RWPE2 (cell line): ENCODE data around the gene CRYBG1.

Source experiments
- ATAC-seq: fragments of 200-7000 bp; cut with Tn5 transposase; 3 replicates; pipeline ENCODE4 v1.9.1; 2021; ENCODE audit warnings: low read depth
- DNase-seq: peaks from one replicate; pipeline ENCODE4 v3.0.0-alpha.2; 2020; ENCODE audit warnings: low spot score
- H3K27ac ChIP-seq: fragments of 450-650 bp; 2 replicates; pipeline ENCODE4 v1.5.1; 2017; ENCODE audit warnings: mild to moderate bottlenecking; ENCODE audit not compliant: poor library complexity, severe bottlenecking
- H3K27me3 ChIP-seq: fragments of 250-450 bp; sonication (Bioruptor Pico); 2 replicates; pipeline ENCODE4 v1.5.1; 2021; ENCODE audit warnings: mild to moderate bottlenecking, moderate library complexity; ENCODE audit not compliant: insufficient read depth, poor library complexity, severe bottlenecking
- H3K36me3 ChIP-seq: fragments of 250-450 bp; sonication (Bioruptor Pico); 2 replicates; pipeline ENCODE4 v1.5.1; 2020; ENCODE audit warnings: low read depth, mild to moderate bottlenecking, moderate library complexity
- H3K4me1 ChIP-seq: fragments of 250-450 bp; sonication (Bioruptor Pico); 2 replicates; pipeline ENCODE4 v1.5.1; 2021; ENCODE audit warnings: mild to moderate bottlenecking, moderate library complexity; ENCODE audit not compliant: insufficient read depth, poor library complexity, severe bottlenecking
- H3K4me3 ChIP-seq: fragments of 250-450 bp; sonication (Bioruptor Pico); 2 replicates; pipeline ENCODE4 v1.5.1; 2021; ENCODE audit warnings: mild to moderate bottlenecking, moderate library complexity; ENCODE audit not compliant: severe bottlenecking
- H3K9me3 ChIP-seq: fragments of 250-450 bp; sonication (Bioruptor Pico); 2 replicates; pipeline ENCODE4 v1.5.1; 2021; ENCODE audit warnings: mild to moderate bottlenecking, moderate library complexity; ENCODE audit not compliant: severe bottlenecking
- TF ChIP-seq, protein P1 (sequence below): fragments of 450-650 bp; IDR thresholded peaks from one replicate; pipeline ENCODE4 v1.5.1; 2017; ENCODE audit warnings: mild to moderate bottlenecking, moderate library complexity; ENCODE audit not compliant: poor library complexity, severe bottlenecking

The CRYBG1 gene

DNA sequence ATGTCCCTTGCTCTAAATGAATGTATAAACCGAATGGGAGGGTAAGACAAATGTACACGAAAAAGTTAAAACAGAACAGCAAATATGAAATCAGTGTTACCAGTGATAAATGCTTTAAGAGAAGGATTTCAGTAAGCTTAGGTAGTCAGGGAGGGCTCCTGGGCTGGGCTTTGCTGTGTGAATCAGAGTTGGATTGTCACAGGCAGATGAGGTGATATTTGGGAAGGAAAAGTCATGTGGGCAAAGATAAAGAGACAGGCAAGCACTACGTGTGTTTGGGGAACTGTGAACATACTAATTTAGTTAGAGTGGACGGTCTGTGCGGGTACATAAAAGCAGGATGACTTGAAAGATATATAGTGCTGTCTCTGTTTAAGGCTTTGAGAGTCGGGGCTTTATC is 114.8 kb downstream of the CRYBG1 start:
- Histone ChIP-seq H3K4me1 (peaks cover 45% of the 10 kb centered on the region), H3K27ac (peak overlapping the region; percentile 40), H3K4me3 (no peak overlapping the region), H3K27me3 (no peaks in the 10 kb centered on the region), H3K9me3 (no peaks in the 10 kb centered on the region), H3K36me3 (no peaks in the 10 kb centered on the region)
- ATAC-seq (no peak), DNase-seq (no peak)
- TF ChIP-seq, protein P1, sequence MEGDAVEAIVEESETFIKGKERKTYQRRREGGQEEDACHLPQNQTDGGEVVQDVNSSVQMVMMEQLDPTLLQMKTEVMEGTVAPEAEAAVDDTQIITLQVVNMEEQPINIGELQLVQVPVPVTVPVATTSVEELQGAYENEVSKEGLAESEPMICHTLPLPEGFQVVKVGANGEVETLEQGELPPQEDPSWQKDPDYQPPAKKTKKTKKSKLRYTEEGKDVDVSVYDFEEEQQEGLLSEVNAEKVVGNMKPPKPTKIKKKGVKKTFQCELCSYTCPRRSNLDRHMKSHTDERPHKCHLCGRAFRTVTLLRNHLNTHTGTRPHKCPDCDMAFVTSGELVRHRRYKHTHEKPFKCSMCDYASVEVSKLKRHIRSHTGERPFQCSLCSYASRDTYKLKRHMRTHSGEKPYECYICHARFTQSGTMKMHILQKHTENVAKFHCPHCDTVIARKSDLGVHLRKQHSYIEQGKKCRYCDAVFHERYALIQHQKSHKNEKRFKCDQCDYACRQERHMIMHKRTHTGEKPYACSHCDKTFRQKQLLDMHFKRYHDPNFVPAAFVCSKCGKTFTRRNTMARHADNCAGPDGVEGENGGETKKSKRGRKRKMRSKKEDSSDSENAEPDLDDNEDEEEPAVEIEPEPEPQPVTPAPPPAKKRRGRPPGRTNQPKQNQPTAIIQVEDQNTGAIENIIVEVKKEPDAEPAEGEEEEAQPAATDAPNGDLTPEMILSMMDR = no peak

DNA sequence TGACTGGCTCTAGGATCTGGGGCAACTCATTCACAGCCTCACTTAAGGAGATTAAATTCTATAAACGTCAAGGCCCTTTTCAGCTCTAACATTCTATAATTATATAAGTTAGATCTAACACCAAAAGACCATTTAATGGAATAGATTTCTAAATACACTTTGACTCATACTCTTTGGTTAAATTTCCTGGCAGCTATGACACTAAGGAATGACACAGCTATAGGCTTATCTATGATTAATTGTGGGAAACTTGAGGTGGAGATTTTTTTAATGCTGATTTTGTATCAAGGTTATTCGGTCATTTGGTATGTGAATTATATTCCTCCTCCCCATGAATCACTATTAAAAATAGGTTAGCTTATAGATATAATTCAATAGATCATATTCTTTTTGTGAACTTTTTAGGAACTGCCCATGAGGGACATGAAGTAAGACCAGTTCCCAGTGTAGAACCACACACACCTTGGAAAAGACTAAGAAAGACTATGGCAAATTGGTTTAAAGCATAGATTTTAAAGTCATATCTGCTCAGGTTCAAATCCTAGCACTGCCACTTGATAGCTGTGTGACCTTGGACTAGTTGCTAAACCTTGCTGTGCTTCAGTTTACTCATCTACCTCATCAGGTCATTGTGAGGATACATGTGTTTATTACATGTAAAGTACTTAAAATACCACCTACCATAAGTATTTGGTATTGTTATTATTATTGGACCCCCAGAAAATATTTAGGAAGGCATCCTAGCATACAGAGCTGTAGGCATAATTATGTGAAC is 116.0 kb downstream of the CRYBG1 start:
- Histone ChIP-seq H3K4me1 (peaks cover 45% of the 10 kb centered on the region), H3K27me3 (no peaks in the 10 kb centered on the region), H3K4me3 (no peak overlapping the region), H3K27ac (peak overlapping the region; percentile 40), H3K9me3 (no peaks in the 10 kb centered on the region), H3K36me3 (no peaks in the 10 kb centered on the region)
- ATAC-seq (peak; percentile 69), DNase-seq (no peak)
- TF ChIP-seq, protein P1 = no peak

DNA sequence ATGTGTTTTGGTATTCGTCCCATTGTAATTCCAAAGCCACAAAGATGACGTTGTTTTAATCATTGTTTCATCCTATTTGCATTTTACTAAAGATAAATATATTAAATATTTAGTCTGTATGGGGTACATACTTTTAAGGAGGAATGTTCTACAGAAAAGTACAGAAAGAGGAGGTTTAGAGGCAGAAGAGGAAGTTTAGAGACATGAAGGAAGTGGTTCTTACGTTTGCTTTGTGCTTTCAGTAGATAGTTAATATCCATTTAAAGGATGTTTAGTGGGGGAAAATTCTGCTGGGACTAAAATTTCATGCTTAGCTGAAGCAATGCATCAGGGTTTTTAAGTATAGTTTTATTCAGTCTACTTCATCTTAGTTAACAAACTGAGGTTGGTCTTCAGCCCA is 116.6 kb downstream of the CRYBG1 start:
- H3K36me3 ChIP-seq = no peaks in the 10 kb centered on the region
- H3K27me3 ChIP-seq = no peaks in the 10 kb centered on the region
- ATAC-seq (no peak), DNase-seq (no peak)
- H3K27ac ChIP-seq = peak overlapping the region; percentile 40
- H3K9me3 ChIP-seq = no peaks in the 10 kb centered on the region
- TF ChIP-seq, protein P1 = no peak
- no peak overlapping the region for H3K4me3 ChIP-seq
- H3K4me1 ChIP-seq = peaks cover 45% of the 10 kb centered on the region

DNA sequence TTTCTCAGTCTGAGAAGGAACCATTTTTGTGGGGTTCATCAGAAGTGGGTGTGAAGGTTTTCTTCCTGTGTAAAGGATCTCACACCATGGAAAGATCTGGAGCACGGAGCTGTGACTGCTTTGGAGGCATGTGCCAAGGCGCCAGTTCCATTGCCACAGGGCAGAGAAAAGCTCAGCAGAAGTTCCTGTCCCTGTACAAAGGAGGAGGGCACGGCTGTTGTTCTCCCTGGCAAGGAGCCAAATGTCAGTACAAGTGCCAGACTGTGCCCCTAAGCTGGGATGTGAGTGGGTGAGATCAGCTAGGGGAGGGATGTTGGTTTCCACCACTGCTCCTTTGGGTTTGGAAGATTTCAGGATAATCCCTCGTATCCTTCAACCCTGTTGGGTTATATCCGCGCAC is 117.3 kb downstream of the CRYBG1 start:
- DNase-seq (no peak), ATAC-seq (no peak)

More for the DNA sequence above, 117.3 kb downstream of the CRYBG1 start:
- no peaks in the 10 kb centered on the region for H3K27me3 ChIP-seq
- TF ChIP-seq, protein P1 = no peak
- H3K4me3 ChIP-seq = no peak overlapping the region
- H3K36me3 ChIP-seq = no peaks in the 10 kb centered on the region
- H3K9me3 ChIP-seq = no peaks in the 10 kb centered on the region
- peaks cover 45% of the 10 kb centered on the region for H3K4me1 ChIP-seq
- no peak overlapping the region for H3K27ac ChIP-seq
